Measurements from ENCODE around the gene GREB1L.
"Not testable (repeated sequence)": the region's sequence is repeated elsewhere in the genome, so short reads cannot be mapped to it uniquely, and the experiment has no call there.

The GREB1L gene

DNA sequence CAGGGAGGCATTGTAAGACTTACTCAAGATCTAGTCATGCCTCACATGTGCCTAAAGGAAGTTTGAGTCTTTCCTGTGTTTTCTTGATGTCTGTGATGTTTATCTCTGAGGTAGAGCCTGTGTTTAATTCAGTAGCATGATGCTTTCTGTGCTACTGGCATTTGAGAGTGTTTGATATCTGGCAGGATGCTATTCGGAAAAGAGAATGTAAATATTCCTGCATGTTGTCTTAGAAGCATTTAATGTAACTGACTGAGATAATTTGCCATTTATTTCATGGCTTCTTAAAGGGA, 58.8 kb downstream of the GREB1L start:
- intact Hi-C loops (cut with DNase I) = no loop called here
- no peak for DNase-seq

DNA sequence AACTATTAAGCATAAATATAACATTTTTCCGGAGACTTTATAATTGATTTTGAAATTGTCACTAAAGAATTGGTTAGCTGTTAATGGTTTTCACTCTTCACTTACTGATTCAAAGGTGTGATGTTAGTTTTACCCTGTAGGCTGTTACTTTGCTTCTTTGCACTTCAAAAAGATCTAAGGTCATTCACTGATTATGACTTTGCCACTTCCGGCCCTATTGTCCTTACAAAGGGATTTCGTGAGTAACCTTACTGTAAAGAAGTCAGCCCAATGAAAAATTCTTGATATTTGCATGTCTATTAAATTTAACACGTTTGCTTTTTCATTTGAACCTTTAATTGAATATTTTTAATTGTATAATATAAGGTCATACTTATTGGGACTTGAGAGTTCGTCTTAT, 61.4 kb downstream of the GREB1L start:
- DNase-seq = no peak
- intact Hi-C loops (cut with DNase I) = no loop called here

DNA sequence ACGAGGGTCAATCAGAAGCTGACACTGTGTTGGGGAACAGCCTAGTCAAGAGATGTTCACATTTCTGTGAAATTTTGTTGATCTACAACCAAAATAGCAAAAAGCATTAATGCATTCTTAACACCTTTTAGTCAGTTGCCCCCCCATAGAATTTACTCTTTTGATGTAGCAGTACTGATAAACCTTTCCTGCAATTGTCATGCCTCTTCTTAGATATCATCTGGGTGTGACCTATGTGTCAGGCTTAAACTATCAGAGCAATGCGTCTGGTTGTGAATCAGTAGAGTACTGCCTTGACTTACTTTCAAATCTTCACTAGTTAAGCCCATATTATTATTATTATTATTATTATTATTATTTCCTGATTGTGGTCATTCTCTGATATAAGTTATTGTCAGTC, 61.9 kb downstream of the GREB1L start:
- intact Hi-C loops (cut with DNase I) = no loop called here
- DNase-seq = no peak

DNA sequence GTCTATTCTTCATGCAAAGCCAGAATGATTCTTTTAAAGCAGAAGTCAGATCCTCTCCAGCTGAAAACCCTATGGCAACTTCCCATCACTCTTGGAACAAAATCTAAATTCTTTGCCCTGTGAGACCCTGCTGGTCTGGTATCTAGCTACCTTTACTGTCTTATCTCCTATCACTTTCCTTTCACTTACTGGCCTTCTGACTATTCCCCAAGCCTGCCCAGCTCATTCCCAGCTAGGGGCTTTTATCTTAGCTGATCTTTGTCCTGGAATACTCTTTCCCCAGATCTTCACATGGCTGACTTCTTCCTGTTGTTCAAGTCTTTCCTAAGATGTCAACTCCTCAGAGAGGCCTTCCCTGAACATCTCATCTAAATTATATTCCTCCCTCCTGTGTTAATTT, 63.6 kb downstream of the GREB1L start:
- no peak for DNase-seq
- intact Hi-C loops (cut with DNase I) = no loop called here

DNA sequence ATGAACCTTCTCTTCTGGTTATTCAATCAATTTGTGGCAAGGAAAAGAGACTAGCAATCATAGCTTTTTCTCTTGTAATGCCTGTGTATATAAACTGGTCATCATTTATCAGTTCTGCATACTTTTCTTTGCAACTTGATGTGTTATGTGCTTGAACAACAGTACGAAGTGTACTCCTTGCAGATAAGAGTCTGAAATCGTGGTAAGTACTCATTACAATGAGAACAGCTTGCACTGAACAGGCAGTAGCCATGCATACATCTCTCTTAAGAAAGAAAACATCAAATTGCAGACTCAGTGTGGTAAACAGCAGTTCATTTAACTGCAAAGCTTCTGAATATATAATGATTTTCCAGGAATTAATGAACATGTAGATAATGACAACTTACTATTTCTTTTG, 64.3 kb downstream of the GREB1L start:
- intact Hi-C loops (cut with DNase I) = no loop called here
- DNase-seq = no peak

DNA sequence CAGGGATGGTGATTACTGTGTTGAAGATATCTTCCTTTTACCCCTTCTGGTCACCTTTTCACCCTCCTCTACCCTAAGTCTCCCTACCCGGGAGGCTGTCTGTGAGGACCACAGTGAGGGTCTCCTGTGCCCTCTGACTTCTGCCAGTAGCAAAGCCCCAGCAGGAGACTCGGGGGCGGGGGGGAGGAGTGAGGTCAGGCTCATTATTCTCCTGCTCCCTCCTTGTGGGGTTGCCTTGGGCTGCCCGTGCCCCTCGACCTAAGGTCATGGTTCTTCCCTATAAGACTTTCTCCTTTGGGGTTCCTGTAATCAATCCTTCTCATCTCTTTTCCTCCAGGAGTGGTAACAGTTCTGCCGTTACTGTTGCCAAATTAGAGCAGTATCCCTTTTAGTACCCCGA, 65.5 kb downstream of the GREB1L start:
- no peak for DNase-seq

DNA sequence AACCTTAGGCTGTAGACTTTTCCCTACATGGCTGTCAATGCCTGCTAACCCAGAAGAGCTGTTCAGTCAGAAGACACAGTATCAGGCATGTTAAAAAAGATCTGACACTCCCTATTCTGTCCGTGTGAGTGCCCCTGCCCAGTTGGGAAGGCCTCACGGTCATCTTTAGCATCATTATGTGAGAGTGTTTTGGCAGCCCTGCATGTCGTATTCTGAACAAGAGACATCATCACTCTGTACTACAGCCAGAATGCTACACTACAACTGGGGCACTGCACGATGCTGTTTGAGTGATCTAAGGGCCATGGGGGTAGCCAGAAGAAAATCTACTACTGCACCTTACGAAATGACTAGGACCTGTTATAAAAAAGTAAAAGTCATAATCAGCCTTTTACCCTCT, 67.2 kb downstream of the GREB1L start:
- intact Hi-C loops (cut with DNase I) = no loop called here
- no peak for DNase-seq

More for the DNA sequence above, 65.5 kb downstream of the GREB1L start:
- intact Hi-C loops (cut with DNase I) = no loop called here

DNA sequence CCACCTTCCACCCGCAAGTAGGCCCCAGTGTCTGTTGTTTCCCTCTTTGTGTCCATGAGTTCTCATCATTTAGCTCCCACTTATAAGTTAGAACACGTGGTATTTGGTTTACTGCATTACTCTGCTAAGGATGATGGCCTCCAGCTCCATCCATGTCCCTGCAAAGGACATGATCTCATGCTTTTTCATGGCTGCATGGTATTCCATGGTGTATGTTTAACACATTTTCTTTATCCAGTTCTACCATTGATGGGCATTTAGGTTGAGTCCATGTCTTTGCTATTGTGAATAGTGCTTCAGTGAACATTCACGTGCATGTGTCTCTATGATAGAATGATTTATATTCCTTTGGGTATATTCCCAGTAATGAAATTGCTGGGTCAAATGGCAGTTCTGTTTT, 69.9 kb downstream of the GREB1L start:
- DNase-seq; intact Hi-C loops (cut with DNase I): not testable (repeated sequence)

DNA sequence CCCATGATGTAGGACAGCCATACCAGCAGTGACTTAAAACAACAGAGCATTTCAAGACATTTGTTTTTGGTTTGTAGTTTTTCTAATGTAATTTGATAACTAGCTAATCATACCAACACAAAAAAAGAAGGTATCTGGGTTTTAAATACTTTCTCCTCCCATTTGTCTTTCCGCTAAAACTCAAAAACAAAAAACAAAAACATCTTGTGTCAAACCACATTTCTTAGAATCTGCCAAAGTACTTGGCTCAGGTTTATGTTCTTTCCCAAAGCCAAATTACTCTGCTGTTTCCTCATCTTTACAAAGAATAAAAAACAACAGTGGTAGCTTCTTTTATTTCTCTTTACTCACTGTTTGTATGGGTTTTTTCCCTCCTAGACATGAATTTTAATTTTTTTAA, 71.5 kb downstream of the GREB1L start:
- no peak for DNase-seq
- intact Hi-C loops (cut with DNase I) = no loop called here

DNA sequence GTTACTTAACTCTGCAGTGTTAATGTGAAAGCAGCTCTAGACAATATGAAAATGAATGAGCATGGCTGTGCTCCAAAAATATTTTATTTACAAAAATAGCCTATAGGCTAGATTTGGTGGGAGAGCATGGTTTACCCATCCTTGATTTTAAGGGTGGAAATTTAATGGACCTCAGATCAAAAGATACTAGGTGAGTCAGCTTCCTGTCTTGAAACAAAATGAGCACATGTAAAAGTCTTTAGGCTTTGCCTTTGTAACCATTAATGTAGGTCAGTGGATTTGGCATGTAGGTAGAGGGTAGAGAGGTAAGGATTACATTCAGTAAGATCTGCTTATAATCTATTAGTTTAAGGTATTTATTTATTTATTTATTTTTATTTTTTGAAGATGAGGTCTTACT, 72.7 kb downstream of the GREB1L start:
- no peak for DNase-seq
- intact Hi-C loops (cut with DNase I) = no loop called here

DNA sequence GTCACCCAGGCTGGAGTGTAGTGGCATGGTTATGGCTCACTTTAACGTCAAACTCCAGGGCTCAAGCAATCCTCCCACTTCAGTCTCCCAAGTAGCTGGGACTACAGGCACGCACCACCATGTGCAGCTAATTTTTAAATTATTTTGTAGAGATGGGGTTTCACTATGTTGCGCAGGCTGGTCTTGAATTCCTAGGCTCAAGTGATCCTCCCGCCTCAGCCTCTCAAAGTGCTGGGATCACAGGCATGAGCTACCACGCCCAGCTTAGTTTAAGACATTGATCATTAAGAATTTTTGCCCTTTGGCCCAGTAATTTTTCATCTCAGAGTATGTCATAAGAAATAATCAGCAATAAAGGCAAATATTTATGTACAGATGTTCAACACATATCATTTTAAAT, 73.1 kb downstream of the GREB1L start:
- DNase-seq; intact Hi-C loops (cut with DNase I): not testable (repeated sequence)

DNA sequence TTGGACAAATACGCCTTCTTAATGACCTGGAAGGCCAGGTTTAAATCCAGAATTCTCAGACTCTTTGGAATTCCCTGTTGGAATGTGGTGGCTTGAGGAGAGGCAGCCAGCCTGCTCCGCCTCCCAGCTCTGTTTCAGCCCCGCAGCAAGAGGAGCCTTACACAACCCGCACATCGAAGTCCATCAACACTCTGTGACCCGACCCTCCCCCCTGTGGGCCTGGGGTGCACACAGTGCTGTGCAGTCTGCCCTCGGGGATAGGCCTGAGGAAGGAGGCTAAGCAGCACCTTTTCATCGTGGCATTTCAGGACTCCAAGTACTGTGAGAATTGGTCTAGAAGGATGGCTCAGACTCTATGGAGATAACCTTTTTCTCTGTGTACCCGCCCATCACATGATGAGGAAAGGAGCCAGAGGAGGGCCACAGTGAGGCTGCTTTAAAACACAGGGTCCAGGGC, 73.7 kb downstream of the GREB1L start:
- no peak for DNase-seq
- intact Hi-C loops (cut with DNase I) = no loop called here

DNA sequence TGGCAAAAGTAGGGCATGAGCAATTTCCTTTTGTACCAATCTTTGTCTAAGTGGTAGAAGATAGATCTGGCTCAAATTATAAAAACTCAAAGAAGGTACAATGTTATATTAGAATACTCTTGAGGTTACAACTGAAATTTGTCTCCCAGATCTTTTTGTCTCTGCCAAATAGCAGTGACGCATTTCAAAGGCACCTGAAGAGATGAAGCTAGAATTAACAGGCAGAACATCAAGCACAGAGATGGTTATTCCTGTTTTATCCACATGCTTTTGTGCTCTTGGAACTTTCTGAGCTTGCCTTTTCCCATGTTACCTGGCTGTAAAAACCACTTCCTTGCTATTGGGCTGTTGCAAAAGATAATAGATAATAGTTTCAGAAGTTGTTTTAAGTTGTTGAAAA, 74.3 kb downstream of the GREB1L start:
- no peak for DNase-seq
- intact Hi-C loops (cut with DNase I) = no loop called here

DNA sequence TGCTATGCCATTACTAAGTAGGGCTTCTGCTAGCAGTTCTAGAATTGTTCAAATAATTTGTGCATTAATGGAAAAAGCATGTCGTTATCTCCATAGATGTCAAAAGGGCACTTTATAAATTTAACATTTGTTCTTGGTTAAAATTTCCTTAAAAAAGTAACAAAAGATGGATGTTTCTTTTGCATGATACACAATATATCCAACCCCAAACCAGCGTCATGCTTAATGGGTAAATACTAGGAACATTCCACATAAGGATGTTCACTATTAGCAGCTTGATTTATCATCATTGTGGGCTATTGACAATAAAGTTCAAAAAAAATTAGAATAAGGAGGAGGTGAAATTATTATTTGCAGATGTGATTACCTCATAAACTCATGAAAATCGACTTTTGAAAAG, 79.7 kb downstream of the GREB1L start:
- no peak for DNase-seq
- intact Hi-C loops (cut with DNase I) = loop anchor here (10.0 kb wide), 1 partner anchor 57 kb away; no protein-coding TSS in a partner anchor

DNA sequence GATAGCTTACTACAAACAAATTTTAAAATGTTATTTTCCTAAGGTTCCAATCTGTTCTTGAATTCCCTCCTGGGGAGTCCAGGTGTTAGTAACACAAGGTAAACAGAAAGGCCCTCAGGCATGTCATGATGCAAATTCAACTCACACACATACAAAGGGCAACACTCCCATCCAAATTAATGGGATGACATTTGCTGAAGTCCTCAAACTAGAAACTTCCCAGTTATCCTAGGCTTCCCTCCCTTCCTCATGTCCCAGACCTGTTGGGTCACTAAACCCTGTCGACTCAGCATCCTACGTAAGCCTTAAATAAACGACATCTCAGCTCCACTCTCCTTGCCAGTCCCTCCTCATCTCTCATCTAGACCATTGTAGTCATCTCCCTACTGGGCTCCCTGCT, 85.1 kb downstream of the GREB1L start:
- intact Hi-C loops (cut with DNase I) = loop anchor here (10.0 kb wide), 1 partner anchor 62 kb away; no protein-coding TSS in a partner anchor
- no peak for DNase-seq

DNA sequence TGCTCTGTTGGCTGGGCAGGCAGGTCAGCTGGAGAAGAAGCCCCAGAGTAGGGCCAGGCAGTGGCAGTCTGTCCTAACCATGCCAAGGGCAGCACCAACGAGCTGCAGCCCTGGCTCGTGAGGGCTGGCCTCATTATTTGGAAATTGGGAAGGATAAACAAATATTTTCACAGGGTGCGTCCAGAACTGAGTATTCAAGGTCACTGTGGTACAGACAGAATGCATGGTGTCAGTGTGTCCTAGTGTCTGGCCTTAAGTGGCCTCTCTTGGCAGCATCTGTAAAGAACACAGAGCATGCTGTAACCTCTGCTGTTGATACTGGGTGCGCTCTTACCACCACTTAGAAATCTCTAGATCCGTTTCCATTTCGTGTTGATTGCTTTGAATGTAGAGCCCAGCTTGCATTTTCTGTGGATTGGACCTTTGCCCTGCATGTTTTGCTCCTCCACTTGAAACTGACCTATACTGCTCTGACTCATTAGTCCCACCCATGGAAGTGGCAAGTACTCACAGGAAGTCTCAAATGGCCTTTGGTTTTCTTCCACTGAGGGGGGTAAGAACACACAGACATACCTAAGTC, 88.2 kb downstream of the GREB1L start:
- DNase-seq = peak in 1 of 10 donors; percentile 11
- intact Hi-C loops (cut with DNase I) = no loop called here

DNA sequence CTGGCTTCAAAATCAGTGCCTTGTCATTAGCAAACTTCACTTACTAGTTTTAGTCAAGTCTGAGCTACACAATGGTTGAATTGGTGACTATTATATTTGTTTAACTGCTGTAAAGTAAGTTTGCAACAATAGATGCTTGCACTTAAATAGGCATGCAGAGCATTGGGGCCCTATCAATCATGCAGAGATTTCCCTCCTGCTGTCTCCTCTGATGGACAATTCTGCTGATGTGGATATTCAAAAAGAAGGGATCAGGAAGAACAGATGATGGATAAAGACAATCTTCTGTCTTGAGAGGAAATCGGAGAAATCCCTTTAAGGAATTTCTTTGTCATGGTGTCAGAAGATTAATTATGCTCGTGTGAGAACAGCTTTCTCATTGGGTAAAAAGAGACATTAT, 89.0 kb downstream of the GREB1L start:
- intact Hi-C loops (cut with DNase I) = no loop called here
- DNase-seq = no peak

DNA sequence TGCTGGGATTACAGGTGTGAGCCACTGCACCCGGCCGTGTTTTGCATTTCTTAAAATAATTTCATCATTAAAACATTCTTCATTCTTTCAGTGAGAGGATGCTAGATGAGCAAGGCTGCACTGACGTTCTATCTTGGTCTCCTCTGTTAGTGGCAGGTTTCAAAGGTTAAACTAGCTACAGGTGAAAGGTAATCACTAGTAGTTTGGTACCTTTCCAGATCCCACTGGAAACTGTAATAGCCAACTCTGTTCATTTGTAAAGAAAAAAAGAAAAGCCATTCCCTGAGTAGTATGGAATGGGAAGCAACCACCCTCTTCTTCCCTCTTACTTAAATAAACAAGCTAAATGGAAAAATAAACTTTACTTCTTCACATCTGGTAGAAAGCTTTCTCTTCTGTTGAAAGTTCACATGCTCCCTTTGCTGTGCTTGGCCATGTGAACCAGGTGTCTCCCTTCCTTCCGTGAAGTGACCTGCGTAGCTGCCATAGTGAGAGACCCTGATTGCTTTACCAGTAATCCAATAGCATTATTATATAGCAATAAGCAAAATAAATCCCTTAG, 94.0 kb downstream of the GREB1L start:
- intact Hi-C loops (cut with DNase I) = no loop called here

DNA sequence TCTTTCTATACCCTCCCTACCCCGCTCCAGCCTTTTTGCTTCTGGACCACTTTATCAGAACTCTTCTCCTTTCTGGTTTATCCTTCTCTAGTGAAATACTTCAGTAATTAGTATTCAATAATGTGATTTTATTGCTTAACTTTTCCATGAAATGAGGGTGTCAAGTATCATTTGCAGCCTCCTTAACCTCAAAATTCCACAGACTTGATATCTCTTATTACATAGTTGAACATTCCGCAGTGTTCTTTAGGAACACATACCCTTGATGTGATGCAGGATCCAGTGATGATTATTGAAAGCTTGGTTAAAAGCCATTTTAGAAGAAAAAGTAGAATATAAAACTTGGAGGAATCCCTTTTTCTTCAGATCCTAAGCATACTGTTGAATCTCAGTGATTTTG, 94.8 kb downstream of the GREB1L start:
- intact Hi-C loops (cut with DNase I) = no loop called here
- DNase-seq = no peak

More for the DNA sequence above, 94.0 kb downstream of the GREB1L start:
- no peak for DNase-seq

DNA sequence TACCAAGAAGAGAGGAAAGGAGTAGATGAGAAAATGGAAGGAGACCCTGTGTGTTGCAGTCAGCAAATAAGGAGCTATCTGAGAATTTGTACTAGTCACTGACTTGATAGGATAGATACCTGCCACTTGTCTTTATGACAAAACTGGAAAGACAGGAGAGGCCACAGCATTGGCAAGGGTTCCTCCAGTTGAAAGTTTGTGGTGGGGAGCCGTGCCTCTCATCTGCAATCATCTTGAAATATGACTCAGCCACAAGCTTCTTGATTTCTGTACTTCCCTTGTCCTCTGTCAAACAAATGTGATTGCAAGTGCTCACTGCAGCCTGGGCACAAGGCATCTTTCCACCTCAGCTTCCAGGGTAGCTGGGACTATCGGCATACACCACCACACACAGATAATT, 99.1 kb downstream of the GREB1L start:
- intact Hi-C loops (cut with DNase I) = no loop called here
- no peak for DNase-seq

DNA sequence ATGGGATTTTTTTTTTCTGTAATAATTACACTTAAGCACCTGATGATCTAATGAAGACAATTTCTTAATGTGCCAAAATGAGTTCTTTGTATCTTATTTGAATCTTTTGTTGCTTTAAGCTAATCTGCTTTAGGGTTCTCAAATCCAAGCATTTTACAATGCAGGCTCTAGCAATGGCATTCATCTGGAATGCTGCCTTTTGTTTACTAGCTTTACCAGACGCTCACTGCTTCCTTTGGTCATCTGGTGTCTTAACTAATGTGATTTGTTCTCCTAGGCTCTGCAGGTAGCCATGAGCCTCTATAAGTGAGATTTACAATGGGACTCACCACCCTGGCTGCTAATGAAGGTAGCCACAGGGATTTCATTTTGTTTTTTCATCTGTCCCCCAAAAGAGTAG, 100.3 kb downstream of the GREB1L start:
- intact Hi-C loops (cut with DNase I) = no loop called here
- DNase-seq = no peak

DNA sequence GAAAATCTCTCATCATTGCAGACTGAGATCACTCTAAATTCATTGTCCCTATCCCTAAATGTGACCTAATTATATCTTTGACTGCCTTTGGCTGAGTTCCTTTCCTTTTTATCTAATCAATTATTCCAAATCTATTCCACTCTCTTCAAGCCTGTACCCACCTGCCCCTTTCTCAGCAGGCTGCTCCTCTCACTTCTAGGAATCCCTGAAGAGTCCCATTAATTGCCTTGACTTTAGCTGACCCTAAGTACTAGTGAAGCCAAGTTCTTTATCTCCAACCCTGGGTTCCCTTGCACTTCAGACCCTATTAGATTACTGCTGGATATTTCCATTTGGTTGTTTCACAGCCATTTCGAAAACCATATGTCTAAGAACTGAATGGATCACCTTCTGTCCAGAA, 102.8 kb downstream of the GREB1L start:
- intact Hi-C loops (cut with DNase I) = no loop called here
- no peak for DNase-seq

DNA sequence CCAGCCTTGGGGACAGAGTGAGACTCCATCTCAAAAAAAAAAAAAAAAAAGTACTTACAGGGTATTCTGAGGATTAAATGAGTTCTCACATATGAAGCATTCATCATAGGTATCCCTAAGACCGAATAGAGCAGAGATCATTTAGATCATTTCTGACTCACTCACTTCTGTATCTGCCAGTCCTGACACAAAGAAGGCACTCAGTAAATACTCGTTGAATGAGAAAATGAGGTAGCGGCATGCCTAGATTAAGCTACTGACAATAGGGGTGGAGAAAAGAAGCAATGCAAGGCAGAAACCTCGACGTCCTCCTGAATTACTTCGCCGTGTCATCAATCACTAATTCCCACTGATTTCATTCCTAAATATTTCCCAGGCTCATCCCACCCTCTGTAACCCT, 103.8 kb downstream of the GREB1L start:
- intact Hi-C loops (cut with DNase I) = no loop called here
- no peak for DNase-seq
